Stimulated activated CD4-positive, alpha-beta T cell treated with anti-CD3 and anti-CD28 coated beads, Interleukin-2, amount 100 ng/mL, for 48 hours (primary cell): ENCODE results near the gene HPCAL4.
A peak's percentile ranks its signal among the peaks of the same experiment; 100 is the strongest.

Experiments used
- DNase-seq, 2 donors: peaks; one replicate each; pipeline ENCODE4 v3.0.0-alpha.2; 2020

Gene HPCAL4

GRCh38 chr1:39646232-39647081 lies 44.8 kb downstream of the HPCAL4 start:
- no peak for DNase-seq

GRCh38 chr1:39645411-39646043 lies 45.7 kb downstream of the HPCAL4 start:
- no peak for DNase-seq

- DNase-seq = no peak
Measured at GRCh38 chr1:39643705-39644104, 47.5 kb downstream of the HPCAL4 start.

- DNase-seq = no peak
Measured at GRCh38 chr1:39642796-39643195, 48.4 kb downstream of the HPCAL4 start.

- no peak for DNase-seq
Measured at GRCh38 chr1:39640861-39641260, 50.4 kb downstream of the HPCAL4 start.

GRCh38 chr1:39639305-39640130 lies 51.7 kb downstream of the HPCAL4 start, which contains the start of gene HEYL:
TSS of gene HEYL (minus strand) at chr1:39639643. CDS start at chr1:39639625, 18 bp downstream.
- DNase-seq = peak; percentile 69 to 70

GRCh38 chr1:39638965-39639304 lies 52.3 kb downstream of the HPCAL4 start:
- DNase-seq = no peak

- DNase-seq = no peak
Measured at GRCh38 chr1:39637361-39637760, 53.9 kb downstream of the HPCAL4 start.

GRCh38 chr1:39635871-39636210 lies 55.4 kb downstream of the HPCAL4 start:
- no peak for DNase-seq

- DNase-seq = no peak
Measured at GRCh38 chr1:39635205-39635870, 55.9 kb downstream of the HPCAL4 start.

- DNase-seq = no peak
Measured at GRCh38 chr1:39633422-39633821, 57.8 kb downstream of the HPCAL4 start.

- DNase-seq = no peak
Measured at GRCh38 chr1:39632682-39633417, 58.4 kb downstream of the HPCAL4 start.

GRCh38 chr1:39632323-39632681 lies 58.9 kb downstream of the HPCAL4 start:
- DNase-seq = no peak

- no peak for DNase-seq
Measured at GRCh38 chr1:39631361-39632322, 59.6 kb downstream of the HPCAL4 start.

- DNase-seq = no peak
Measured at GRCh38 chr1:39628807-39629350, 62.4 kb downstream of the HPCAL4 start.
